T-helper 2 cell treated with Interferon-gamma antibody and Interleukin-4, amounts not matched to agents 100 ng/mL and 5 ng/mL, for 36 hours (primary cell): ENCODE results near the gene SRC. TPM values are rescaled to one million over a fixed set of nuclear protein-coding genes. Genes with fewer than 3 reads are reported as not detected.

Source experiments
- intact Hi-C: fragments of 100-400 bp; cut with micrococcal nuclease; formaldehyde crosslinking; loops from one replicate; pipeline ENCODE4 v1.15.1; 2023
- total RNA-seq: library from RNA; stranded (reverse); gene quantifications from 2 replicates; pipeline ENCODE4 v1.2.3, GENCODE V29; 2022

SRC gene
- total RNA-seq, 1 donor from 2014 or later: 1.7 TPM

GRCh38 chr20:37394543-37395409, 48.8 kb downstream of the SRC start:
- intact Hi-C loops: no loop called here

DNA sequence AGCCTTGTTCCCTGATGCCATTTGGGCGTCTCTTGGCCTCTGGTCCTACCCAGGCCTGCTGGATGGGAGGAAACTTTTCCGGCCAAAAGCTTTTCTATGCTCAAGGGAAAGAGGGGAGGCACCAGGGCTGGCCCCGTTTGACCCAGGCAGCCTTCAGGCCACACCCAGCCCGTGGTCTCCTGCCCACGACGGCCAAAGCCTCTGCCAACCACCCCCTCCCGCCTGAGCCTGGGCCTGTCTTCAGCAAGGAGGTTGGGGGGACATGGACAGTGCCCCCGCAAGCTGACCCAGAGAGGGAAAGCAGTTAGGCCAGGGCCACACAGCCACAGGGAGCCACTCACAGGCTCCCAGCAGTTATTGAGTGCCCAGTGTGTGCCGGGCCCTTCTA, 49.5 kb downstream of the SRC start:
- intact Hi-C loops: no loop called here

GRCh38 chr20:37395921-37396415, 50.0 kb downstream of the SRC start:
- intact Hi-C loops: no loop called here

DNA sequence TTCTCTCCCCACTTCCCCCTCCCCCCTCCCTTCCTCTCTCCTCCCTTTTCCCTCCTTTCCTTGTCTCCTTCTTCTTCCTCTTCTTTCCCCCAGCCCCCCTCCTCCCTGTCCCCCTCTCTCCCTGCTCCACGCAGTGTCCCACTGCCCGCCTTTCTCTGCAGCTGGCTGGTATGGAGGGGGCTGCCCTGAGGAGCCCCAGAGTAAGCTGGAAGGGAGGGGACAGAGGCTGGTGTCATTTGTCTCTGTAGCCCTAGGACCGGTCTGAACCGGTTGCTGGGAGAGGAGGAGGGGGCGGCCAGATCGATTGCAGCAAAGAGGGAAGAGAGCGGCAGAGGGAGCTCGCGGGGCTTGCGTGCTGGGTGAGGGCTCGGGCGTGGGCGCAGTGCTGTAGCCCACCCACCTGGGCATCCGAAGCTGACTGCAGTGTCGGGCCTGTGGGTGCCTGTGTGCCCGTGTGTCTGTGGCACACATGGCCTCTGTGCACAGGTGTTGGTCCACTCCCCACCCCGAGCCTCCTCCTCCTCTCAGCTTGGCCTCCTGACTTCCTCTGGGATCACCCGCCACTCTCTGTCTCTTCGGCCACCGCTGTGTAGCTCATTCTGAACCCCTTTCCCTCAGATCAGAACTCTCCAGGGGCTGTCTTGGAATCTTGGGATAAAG, 50.6 kb downstream of the SRC start:
- intact Hi-C loops: no loop called here

DNA sequence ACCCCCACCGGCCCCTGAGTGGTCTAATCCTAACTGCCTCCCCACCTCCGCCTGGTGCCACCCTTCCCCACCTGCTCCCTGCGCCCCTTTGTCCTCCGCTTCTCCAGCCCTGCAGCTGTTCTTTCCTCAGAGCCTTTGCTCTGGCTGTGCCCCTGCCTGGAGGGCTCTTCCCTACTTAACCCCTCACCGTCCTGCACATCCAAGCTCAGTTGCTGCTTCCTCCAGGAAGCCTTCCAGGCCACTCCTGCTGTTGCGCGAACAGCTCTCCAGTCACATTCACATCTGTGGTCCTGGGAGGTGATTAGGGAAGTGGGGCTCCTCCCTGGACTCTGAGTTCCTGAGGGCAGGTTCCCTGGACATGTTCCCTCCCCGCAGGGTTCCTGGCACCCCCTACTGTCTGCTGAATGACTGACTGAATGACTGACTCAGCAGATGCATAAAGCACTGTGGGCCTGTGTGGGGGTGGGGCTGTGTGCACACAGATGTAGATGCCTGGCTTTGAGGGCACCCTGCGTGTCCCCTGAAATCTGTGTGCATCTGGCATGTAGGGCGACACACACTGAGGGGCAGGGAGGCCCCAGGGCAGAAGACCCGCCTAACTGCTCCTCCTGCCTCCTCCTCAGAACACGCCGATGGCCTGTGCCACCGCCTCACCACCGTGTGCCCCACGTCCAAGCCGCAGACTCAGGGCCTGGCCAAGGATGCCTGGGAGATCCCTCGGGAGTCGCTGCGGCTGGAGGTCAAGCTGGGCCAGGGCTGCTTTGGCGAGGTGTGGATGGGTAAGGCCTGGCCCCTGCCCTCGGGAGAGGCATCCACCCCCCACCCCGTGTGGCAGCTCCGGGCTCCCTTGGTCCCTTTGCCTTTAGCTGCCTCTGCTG, 51.4 kb downstream of the SRC start:
- intact Hi-C loops: no loop called here

GRCh38 chr20:37397954-37398749, 52.2 kb downstream of the SRC start:
- intact Hi-C loops: no loop called here

- intact Hi-C loops: no loop called here
Measured at GRCh38 chr20:37398750-37399621, 53.0 kb downstream of the SRC start.

GRCh38 chr20:37401282-37401929, 55.5 kb downstream of the SRC start:
- intact Hi-C loops: no loop called here

- intact Hi-C loops: no loop called here
Measured at GRCh38 chr20:37401930-37402675, 56.2 kb downstream of the SRC start.

DNA sequence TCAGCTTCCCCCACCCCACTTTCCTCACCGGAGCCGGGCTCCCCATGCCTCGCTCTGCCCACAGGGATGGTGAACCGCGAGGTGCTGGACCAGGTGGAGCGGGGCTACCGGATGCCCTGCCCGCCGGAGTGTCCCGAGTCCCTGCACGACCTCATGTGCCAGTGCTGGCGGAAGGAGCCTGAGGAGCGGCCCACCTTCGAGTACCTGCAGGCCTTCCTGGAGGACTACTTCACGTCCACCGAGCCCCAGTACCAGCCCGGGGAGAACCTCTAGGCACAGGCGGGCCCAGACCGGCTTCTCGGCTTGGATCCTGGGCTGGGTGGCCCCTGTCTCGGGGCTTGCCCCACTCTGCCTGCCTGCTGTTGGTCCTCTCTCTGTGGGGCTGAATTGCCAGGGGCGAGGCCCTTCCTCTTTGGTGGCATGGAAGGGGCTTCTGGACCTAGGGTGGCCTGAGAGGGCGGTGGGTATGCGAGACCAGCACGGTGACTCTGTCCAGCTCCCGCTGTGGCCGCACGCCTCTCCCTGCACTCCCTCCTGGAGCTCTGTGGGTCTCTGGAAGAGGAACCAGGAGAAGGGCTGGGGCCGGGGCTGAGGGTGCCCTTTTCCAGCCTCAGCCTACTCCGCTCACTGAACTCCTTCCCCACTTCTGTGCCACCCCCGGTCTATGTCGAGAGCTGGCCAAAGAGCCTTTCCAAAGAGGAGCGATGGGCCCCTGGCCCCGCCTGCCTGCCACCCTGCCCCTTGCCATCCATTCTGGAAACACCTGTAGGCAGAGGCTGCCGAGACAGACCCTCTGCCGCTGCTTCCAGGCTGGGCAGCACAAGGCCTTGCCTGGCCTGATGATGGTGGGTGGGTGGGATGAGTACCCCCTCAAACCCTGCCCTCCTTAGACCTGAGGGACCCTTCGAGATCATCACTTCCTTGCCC, 57.4 kb downstream of the SRC start:
- intact Hi-C loops: no loop called here

GRCh38 chr20:37404461-37404890, 58.5 kb downstream of the SRC start:
- intact Hi-C loops: no loop called here

GRCh38 chr20:37405351-37405897, 59.5 kb downstream of the SRC start:
- intact Hi-C loops: loop anchor here (5.0 kb wide), 1 partner anchor 122 kb away; the partner anchor contains the start of gene BLCAP

GRCh38 chr20:37406010-37406998, 60.4 kb downstream of the SRC start:
- intact Hi-C loops: loop anchor here (5.0 kb wide), 1 partner anchor 121 kb away; the partner anchor contains the start of gene BLCAP

- intact Hi-C loops: loop anchor here (5.0 kb wide), 1 partner anchor 120 kb away; the partner anchor contains the start of gene BLCAP
Measured at GRCh38 chr20:37407019-37407566, 61.2 kb downstream of the SRC start.

DNA sequence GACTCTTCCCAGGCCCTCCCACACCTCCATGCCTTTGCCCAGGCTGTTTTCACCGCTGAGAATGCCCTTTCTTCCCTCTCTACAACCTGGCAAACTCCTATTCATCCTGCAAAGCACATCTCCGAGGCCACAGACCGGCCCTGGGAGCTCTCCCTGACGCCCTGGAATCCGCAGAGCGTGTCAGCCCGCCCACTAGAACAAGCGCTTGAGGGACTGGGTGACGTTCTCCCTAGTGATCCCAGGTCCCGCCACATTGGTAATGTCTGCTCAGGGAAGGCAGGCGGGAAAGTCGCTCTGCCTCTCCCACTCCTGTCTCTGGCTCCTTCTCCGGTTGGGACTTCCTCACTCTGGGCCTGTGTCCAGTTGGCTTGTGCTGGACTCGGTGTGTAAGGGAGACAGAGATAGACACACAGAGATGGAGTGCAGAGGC, 61.6 kb downstream of the SRC start:
- intact Hi-C loops: loop anchor here (5.0 kb wide), 1 partner anchor 120 kb away; the partner anchor contains the start of gene BLCAP
